Endothelial cell of umbilical vein (primary cell): ENCODE measurements around the gene PTPRCAP. TPM values are rescaled to one million over a fixed set of nuclear protein-coding genes. Genes with fewer than 3 reads are reported as not detected.

ENCODE experiments used
- BruUV-seq: library from RNA; stranded (reverse); fragments of 400-500 nt; replicated peaks from 2 replicates; lab custom pipeline; 2021; lab: Mats Ljungman, UMichigan
- CTCF ChIA-PET: fragments of 300-600, 350-600 bp; sonication (Branson Sonifier 250); formaldehyde crosslinking; loops from one replicate; lab custom pipeline; 2021; ENCODE audit warnings: antibody characterized with exemption, inconsistent platforms; lab: Charles Lee
- POLR2A ChIA-PET: fragments of 300-600, 350-600 bp; sonication (Branson Sonifier 250); formaldehyde crosslinking; loops from one replicate; lab custom pipeline; 2021; ENCODE audit warnings: antibody characterized with exemption, inconsistent platforms; lab: Charles Lee
- DNase-seq: peaks from one replicate; pipeline ENCODE4 v3.0.0-alpha.2; 2011; ENCODE audit warnings: low read depth, low spot score
- FAIRE-seq: peaks from 2 replicates; lab custom pipeline; 2011; peaks lifted over from hg19 to GRCh38; lab: Jason Lieb, UNC
- H2AFZ ChIP-seq: 2 replicates; pipeline ENCODE4 v1.6.0; 2012; ENCODE audit warnings: low read depth, low read length, control low read depth, inconsistent platforms
- H3K27ac ChIP-seq: 2 replicates; pipeline ENCODE4 v1.5.1; 2011; ENCODE audit warnings: low read depth, mild to moderate bottlenecking, control low read depth, low read length, moderate library complexity; ENCODE audit not compliant: insufficient read depth
- H3K27me3 ChIP-seq, 2 experiments: 2 replicates each; pipeline versions ENCODE4 v1.6.0 to v1.6.1; 2011; ENCODE audit warnings: low read length in 2 of 2, mixed read lengths in 1 of 2; ENCODE audit not compliant: control insufficient read depth in 2 of 2, insufficient read depth in 2 of 2
- H3K36me3 ChIP-seq, 2 experiments: 2 replicates in 1 of 2; 3 replicates in 1 of 2; pipeline ENCODE4 v1.5.1; 2011; ENCODE audit warnings: low read length in 2 of 2, mild to moderate bottlenecking in 1 of 2, moderate library complexity in 1 of 2; ENCODE audit not compliant: control insufficient read depth in 2 of 2, insufficient read depth in 2 of 2; ENCODE audit errors: extremely low read depth in 1 of 2
- H3K4me1 ChIP-seq: 3 replicates; pipeline ENCODE4 v1.5.1; 2011; ENCODE audit warnings: mild to moderate bottlenecking, low read length; ENCODE audit not compliant: control insufficient read depth, insufficient read depth; ENCODE audit errors: extremely low read depth
- H3K4me2 ChIP-seq: 2 replicates; pipeline ENCODE4 v1.6.1; 2011; ENCODE audit warnings: low read length, control low read depth, mixed read lengths; ENCODE audit not compliant: insufficient read depth
- H3K4me3 ChIP-seq, 3 experiments: fragments of 200-600 bp in 1 of 3; sonication (generic), shearing (Covaris generic) in 1 of 3; replicated peaks in 1 of 3; 2 replicates each; pipeline ENCODE4 v1.5.1; 2011 to 2016; ENCODE audit warnings: control low read depth in 3 of 3, low read length in 3 of 3, mild to moderate bottlenecking in 2 of 3, inconsistent platforms in 1 of 3, low read depth in 1 of 3, moderate library complexity in 1 of 3; ENCODE audit not compliant: insufficient read depth in 1 of 3
- H3K79me2 ChIP-seq: 2 replicates; pipeline ENCODE4 v1.6.0; 2012; ENCODE audit warnings: low read length, inconsistent platforms; ENCODE audit not compliant: control insufficient read depth, insufficient read depth
- H3K9ac ChIP-seq: replicated peaks from 2 replicates; pipeline ENCODE3; 2011; ENCODE audit warnings: low read length, control low read depth; ENCODE audit not compliant: insufficient read depth; ENCODE audit errors: extremely low read depth
- H3K9me1 ChIP-seq: replicated peaks from 3 replicates; pipeline ENCODE4 v1.6.0; 2011; ENCODE audit warnings: mild to moderate bottlenecking, low read length; ENCODE audit not compliant: control insufficient read depth, insufficient read depth; ENCODE audit errors: extremely low read depth
- H3K9me3 ChIP-seq: replicated peaks from 2 replicates; pipeline ENCODE4 v1.5.1; 2012; ENCODE audit warnings: low read length, inconsistent platforms; ENCODE audit not compliant: control insufficient read depth, insufficient read depth
- H4K20me1 ChIP-seq: replicated peaks from 2 replicates; pipeline ENCODE3; 2011; ENCODE audit warnings: mild to moderate bottlenecking, low read length; ENCODE audit not compliant: control insufficient read depth, insufficient read depth; ENCODE audit errors: extremely low read depth
- POLR2A ChIP-seq: IDR thresholded peaks from 2 replicates; pipeline ENCODE4 v1.6.1; 2012; ENCODE audit warnings: low read depth, mild to moderate bottlenecking, control low read depth, low read length
- dilution Hi-C: fragments of 300-500 bp; cut with MboI; formaldehyde crosslinking; loops from one replicate; pipeline ENCODE4 v1.15.0; 2019; ENCODE audit warnings: low sequenced_read_pairs; ENCODE audit not compliant: extremely low pct_ligation_motif_present
- intact Hi-C: fragments of 100-400 bp; cut with micrococcal nuclease; formaldehyde crosslinking; loops from one replicate; pipeline ENCODE4 v1.10.0; 2022
- polyA plus RNA-seq, 4 experiments: library from polyadenylated mRNA; depleted of rRNA in 3 of 4; stranded (reverse) in 3 of 4; unstranded in 1 of 4; fragments of >200 nt; gene quantifications; 2 replicates each; pipeline versions ENCODE4 v1.2.1 to v1.2.3, GENCODE V29; 2011 to 2012; ENCODE audit warnings: missing spikeins in 1 of 4
- total RNA-seq: library from RNA; stranded (reverse); gene quantifications from 2 replicates; pipeline ENCODE4 v1.2.3, GENCODE V29; 2021
- TF ChIP-seq, protein P1 (sequence below): IDR thresholded peaks from 2 replicates; pipeline ENCODE4 v1.6.1; 2011; ENCODE audit not compliant: insufficient read depth, insufficient read length
- TF ChIP-seq, protein P2 (sequence below), 2 donors: IDR thresholded peaks; 1 replicate in 1 of 2; 2 replicates in 1 of 2; pipeline ENCODE4 v1.5.1; 2011; ENCODE audit warnings: low read length in 2 of 2, mild to moderate bottlenecking in 2 of 2, moderate library complexity in 2 of 2, control low read depth in 1 of 2, inconsistent platforms in 1 of 2, low read depth in 1 of 2; ENCODE audit not compliant: insufficient read depth in 1 of 2; ENCODE audit errors: extremely low read depth in 1 of 2

Gene PTPRCAP
- total and polyA plus RNA-seq, 2 donors (not counting 3 experiments of a cell fraction or from before 2014, with no cell fraction given), result 3.6 TPM; not detected in 1

DNA sequence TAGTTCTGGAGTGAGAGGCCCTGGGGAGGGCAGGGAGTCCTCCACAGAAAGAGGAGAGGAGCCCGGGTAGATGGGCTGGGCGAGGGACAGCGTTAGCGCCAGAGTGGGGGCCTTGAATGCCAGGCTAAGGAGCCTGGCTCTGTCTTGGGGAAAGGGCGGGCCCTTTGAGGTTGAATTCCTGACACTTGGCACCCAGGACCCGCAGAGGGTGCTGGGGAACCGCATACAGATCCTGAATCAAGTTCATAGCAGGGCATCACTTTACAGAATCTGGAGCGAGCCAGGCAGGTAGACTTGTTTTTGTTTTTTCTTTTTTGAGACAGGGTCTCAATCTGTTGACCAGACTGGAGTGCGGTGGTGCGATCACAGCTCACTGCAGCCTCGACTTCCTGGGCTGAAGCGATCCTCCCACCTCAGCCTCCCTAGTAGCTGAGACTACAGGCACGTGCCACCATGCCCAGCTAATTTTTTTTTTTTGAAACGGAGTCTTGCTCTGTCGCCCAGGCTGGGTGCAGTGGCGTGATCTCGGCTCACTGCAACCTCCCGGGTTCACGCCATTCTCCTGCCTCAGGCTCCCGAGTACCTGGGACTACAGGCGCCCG, 16.0 kb downstream of the PTPRCAP start:
- Histone ChIP-seq H3K9me3 (no peaks in the 10 kb centered on the region), H4K20me1 (no peaks in the 10 kb centered on the region), H3K27ac (no peak overlapping the region), H3K4me1 (peaks cover 4% of the 10 kb centered on the region), H3K4me2 (no peak overlapping the region), H3K4me3 (no peak overlapping the region), H3K36me3 (no peaks in the 10 kb centered on the region), H3K9ac (no peak overlapping the region), H2AFZ (peak overlapping the region; percentile 69), H3K79me2 (no peaks in the 10 kb centered on the region), H3K27me3 (no peaks in the 10 kb centered on the region), H3K9me1 (no peaks in the 10 kb centered on the region)
- dilution Hi-C loops, result no loop called here
- DNase-seq (no peak), FAIRE-seq (no peak)
- ChIA-PET CTCF (interaction anchor here (0.9 to 2.7 kb wide), 4 partner anchors 14 to 30 kb away, joined by 3 to 19 read pairs (median 4); partner anchors contain the start of genes PPP1CA and TBC1D10C), POLR2A (interaction anchor here (1.0 kb wide), 1 partner anchor 20 kb away, joined by 8 read pairs; the partner anchor contains the start of gene PPP1CA)
- no TSS peak for BruUV-seq
- TF ChIP-seq, protein P1, sequence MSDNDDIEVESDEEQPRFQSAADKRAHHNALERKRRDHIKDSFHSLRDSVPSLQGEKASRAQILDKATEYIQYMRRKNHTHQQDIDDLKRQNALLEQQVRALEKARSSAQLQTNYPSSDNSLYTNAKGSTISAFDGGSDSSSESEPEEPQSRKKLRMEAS, result no peak
- TF ChIP-seq, protein P2, sequence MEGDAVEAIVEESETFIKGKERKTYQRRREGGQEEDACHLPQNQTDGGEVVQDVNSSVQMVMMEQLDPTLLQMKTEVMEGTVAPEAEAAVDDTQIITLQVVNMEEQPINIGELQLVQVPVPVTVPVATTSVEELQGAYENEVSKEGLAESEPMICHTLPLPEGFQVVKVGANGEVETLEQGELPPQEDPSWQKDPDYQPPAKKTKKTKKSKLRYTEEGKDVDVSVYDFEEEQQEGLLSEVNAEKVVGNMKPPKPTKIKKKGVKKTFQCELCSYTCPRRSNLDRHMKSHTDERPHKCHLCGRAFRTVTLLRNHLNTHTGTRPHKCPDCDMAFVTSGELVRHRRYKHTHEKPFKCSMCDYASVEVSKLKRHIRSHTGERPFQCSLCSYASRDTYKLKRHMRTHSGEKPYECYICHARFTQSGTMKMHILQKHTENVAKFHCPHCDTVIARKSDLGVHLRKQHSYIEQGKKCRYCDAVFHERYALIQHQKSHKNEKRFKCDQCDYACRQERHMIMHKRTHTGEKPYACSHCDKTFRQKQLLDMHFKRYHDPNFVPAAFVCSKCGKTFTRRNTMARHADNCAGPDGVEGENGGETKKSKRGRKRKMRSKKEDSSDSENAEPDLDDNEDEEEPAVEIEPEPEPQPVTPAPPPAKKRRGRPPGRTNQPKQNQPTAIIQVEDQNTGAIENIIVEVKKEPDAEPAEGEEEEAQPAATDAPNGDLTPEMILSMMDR (IDR thresholded peaks at IDR 0.05; ENCODE audit: extremely low read depth in 1 of 2, insufficient read depth in 1 of 2, low read depth in 1 of 2, low read length in 2 of 2), result no peak
- no peak for TF ChIP-seq POLR2A
- intact Hi-C loops, result loop anchor here (1.0 to 2.0 kb wide), 2 partner anchors 19 to 43 kb away; no protein-coding TSS in a partner anchor
